Right lobe of liver (tissue), 6 donors: Measurements from ENCODE around the gene C13orf46. TPM values are rescaled to one million over a fixed set of nuclear protein-coding genes. Genes with fewer than 3 reads are reported as not detected.

ENCODE experiments used
- ATAC-seq, 4 donors: fragments of 200-7000 bp; cut with Tn5 transposase; one replicate each; pipeline ENCODE4 v1.9.1; 2020; ENCODE audit warnings: mild to moderate bottlenecking in 4 of 4, moderate library complexity in 4 of 4
- DNase-seq, 3 donors: peaks; one replicate each; pipeline ENCODE4 v3.0.0-alpha.2; 2020
- H3K27ac ChIP-seq, 3 donors: fragments of 200-600 bp; one replicate each; pipeline ENCODE4 v1.8.0; 2022
- H3K27me3 ChIP-seq, 2 donors: fragments of 200-600 bp; one replicate each; pipeline ENCODE4 v1.8.0; 2022
- H3K36me3 ChIP-seq, 4 donors: fragments of 200-600 bp; sonication (generic) in 1 of 4; one replicate each; pipeline versions ENCODE4 v1.5.1 to v1.8.0; 2017 to 2022; ENCODE audit warnings: control low read depth in 1 of 4
- H3K4me1 ChIP-seq, 4 donors: fragments of 200-600 bp; sonication (generic) in 1 of 4; one replicate each; pipeline versions ENCODE4 v1.5.1 to v1.8.0; 2017 to 2022; ENCODE audit warnings: control low read depth in 1 of 4
- H3K4me3 ChIP-seq, 3 donors: fragments of 200-600 bp; one replicate each; pipeline ENCODE4 v1.8.0; 2022
- H3K9me3 ChIP-seq, 4 donors: fragments of 200-600 bp; sonication (generic) in 1 of 4; one replicate each; pipeline versions ENCODE4 v1.5.1 to v1.8.0; 2017 to 2022; ENCODE audit warnings: control low read depth in 1 of 4
- POLR2A ChIP-seq: fragments of 450-650 bp; IDR thresholded peaks from one replicate; pipeline ENCODE4 v1.6.1; 2017; ENCODE audit warnings: antibody characterized with exemption, mild to moderate bottlenecking
- whole genome bisulfite sequencing: methylation state at CpG from one replicate; pipeline ENCODE4 v1.1.6; 2018; ENCODE audit warnings: low coverage, low lambda C conversion rate; ENCODE audit not compliant: insufficient coverage; ENCODE audit errors: missing lambda C conversion rate; 5-methylcytosine and 5-hydroxymethylcytosine counted together
- intact Hi-C, 2 donors: fragments of 100-400 bp; cut with DNase I; formaldehyde crosslinking; loops; one replicate each; pipeline versions ENCODE4 v1.11.2 to v1.14.1; 2022
- total RNA-seq, 6 experiments: library from RNA; depleted of rRNA in 2 of 6; stranded (reverse); fragments of >200 nt in 2 of 6; fragmentation: NEBNext Ultra II Directional in 3 of 6; extraction: Animal tissue kit (Norgen Biotek cat#: 25700) in 3 of 6; gene quantifications; one replicate each; pipeline versions ENCODE4 v1.1.0 to v1.2.4, GENCODE V29; 2016 to 2023
- TF ChIP-seq, protein P1 (sequence below), 4 donors: fragments of 200-600 bp in 3 of 4; fragments of 450-650 bp in 1 of 4; IDR thresholded peaks; one replicate each; pipeline versions ENCODE4 v1.5.1 to v1.8.0; 2016 to 2022; ENCODE audit warnings: antibody characterized with exemption in 4 of 4, mild to moderate bottlenecking in 2 of 4
- donor health status: DM: no; HTN: yes; CAD: no.
- donor health status: DM: no; HTN: no; CAD: no.
- donor health status: DM: no; HTN: no; CAD: no.
- donor health status: DM: no; HTN: yes; CAD: no.
- donor health status: DM: no; HTN: yes; CAD: no.

The C13orf46 gene
- total RNA-seq, 6 experiments from 2014 or later = 0.04 to 1.1 (median 0.60) TPM

DNA sequence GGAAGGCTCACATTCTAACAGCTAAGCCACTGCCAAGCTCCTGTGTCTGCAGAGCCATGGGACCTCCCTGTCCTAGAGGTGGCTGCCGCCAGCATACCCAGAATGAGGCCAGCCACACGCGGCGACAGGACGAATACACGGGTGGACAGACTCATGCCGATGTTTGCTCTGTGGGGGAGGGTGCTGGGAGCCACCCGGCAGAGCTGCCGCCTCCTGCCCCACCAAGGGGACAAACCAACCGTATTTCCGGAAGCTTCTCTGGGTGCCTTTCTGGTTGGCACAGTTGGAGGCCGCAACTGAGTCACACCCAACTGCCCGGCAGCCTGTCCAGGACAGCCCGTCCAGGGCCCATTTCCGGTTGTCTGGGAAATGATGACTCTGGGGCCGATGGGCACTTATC is 20.3 kb downstream of the C13orf46 start:
- Histone ChIP-seq H3K4me3 (no peak overlapping the region), H3K36me3 (no peaks in the 10 kb centered on the region), H3K27me3 (no peaks in the 10 kb centered on the region), H3K4me1 (peaks cover 0 to 9% (median 4%) of the 10 kb centered on the region in 4 donors), H3K9me3 (no peaks in the 10 kb centered on the region), H3K27ac (no peak overlapping the region)
- intact Hi-C loops = loop anchor here (2.0 to 5.0 kb wide), 2 partner anchors 269 to 271 kb away; no protein-coding TSS in a partner anchor
- ATAC-seq (no peak), DNase-seq (peak in 2 of 3 donors; percentile 15 to 39)
- no CpG with 5 or more reads among the region's 16 CpGs for WGBS
- no peak for TF ChIP-seq POLR2A
- TF ChIP-seq, protein P1, sequence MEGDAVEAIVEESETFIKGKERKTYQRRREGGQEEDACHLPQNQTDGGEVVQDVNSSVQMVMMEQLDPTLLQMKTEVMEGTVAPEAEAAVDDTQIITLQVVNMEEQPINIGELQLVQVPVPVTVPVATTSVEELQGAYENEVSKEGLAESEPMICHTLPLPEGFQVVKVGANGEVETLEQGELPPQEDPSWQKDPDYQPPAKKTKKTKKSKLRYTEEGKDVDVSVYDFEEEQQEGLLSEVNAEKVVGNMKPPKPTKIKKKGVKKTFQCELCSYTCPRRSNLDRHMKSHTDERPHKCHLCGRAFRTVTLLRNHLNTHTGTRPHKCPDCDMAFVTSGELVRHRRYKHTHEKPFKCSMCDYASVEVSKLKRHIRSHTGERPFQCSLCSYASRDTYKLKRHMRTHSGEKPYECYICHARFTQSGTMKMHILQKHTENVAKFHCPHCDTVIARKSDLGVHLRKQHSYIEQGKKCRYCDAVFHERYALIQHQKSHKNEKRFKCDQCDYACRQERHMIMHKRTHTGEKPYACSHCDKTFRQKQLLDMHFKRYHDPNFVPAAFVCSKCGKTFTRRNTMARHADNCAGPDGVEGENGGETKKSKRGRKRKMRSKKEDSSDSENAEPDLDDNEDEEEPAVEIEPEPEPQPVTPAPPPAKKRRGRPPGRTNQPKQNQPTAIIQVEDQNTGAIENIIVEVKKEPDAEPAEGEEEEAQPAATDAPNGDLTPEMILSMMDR (IDR thresholded peaks at IDR 0.05) = no peak

DNA sequence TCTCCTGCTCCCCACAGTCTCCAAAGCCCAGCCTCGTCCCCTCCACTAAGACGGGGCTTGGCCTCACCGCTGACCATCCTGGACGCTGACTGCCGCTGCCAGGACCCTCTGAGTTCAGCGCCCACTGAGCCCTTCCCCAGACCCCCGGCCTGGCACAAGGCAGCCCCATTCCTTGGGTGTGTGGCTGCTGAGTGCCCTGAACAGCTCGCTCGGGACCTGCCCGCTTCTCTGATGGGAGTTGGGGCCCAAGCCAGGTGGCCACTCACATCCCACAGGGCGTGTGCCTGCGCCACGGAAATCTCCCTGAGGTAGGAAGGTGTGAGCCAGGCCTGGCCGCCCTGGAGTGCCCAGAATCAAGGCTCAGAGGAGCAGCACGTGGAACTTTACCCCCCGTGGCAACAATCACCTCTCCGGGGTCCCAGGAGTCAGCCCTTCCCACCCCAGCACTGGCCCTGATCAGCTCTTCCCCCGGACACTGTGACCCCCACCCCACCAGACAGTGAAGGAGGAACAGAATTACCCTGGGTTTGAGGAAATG is 20.8 kb downstream of the C13orf46 start:
- H3K4me1 ChIP-seq = peaks cover 0 to 9% (median 4%) of the 10 kb centered on the region in 4 donors
- no peak overlapping the region for H3K4me3 ChIP-seq
- no peaks in the 10 kb centered on the region for H3K9me3 ChIP-seq
- H3K27me3 ChIP-seq = no peaks in the 10 kb centered on the region
- ATAC-seq = no peak
- intact Hi-C loops = loop anchor here (2.0 to 5.0 kb wide), 2 partner anchors 269 to 272 kb away; no protein-coding TSS in a partner anchor
- WGBS = 40% methylated on average over 1 of the region's 18 CpGs
- no peak overlapping the region for H3K27ac ChIP-seq
- H3K36me3 ChIP-seq = no peaks in the 10 kb centered on the region
- DNase-seq = peak in 2 of 3 donors; percentile 19 to 54
- TF ChIP-seq, protein P1 (IDR thresholded peaks at IDR 0.05) = no peak
- TF ChIP-seq POLR2A = no peak

DNA sequence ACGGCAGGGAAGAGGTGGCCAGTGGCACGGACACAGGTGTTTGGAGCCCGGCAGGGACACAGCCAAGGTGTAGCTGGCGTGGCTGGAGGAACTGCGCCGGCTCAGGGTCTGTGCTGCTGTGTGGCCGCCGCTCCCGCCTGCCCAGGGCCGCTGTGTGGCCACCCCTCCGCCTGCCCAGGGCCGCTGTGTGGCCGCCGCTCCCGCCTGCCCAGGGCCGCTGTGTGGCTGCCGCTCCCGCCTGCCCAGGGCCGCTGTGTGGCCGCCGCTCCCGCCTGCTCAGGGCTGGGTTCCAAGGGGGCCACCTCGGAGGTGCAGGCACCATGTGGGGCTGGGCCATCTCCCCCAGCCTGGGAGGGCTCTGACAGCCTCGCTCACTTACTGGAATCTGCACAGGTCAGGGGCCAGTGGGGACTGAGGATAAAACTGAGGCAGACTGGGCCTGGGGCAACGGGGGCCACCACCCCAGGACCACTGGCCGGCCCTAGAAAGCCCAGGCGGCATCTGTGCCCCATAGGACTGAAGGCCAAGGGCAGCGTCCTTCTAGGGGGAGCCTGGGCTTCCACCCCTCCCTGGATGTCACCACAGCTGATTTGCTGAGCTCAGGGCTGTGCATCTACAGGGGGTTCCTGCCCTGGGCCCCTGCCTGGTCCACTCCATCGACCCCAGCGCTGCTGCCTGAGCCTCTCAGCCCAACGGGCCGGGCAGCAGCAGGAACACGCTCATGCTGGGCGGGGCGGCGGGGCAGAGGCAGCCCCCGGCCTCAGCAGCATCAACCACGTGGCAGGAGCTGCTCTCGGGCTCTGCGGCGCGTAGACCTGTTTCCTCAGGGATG is 21.5 kb downstream of the C13orf46 start:
- TF ChIP-seq, protein P1 (IDR thresholded peaks at IDR 0.05) = no peak
- no peak for TF ChIP-seq POLR2A
- no peak overlapping the region for H3K27ac ChIP-seq
- H3K27me3 ChIP-seq = no peaks in the 10 kb centered on the region
- intact Hi-C loops = loop anchor here (2.0 to 5.0 kb wide), 2 partner anchors 270 to 272 kb away; no protein-coding TSS in a partner anchor
- H3K36me3 ChIP-seq = no peaks in the 10 kb centered on the region
- 40% methylated on average over 1 of the region's 42 CpGs for WGBS
- ATAC-seq = no peak
- peaks cover 0 to 9% (median 4%) of the 10 kb centered on the region in 4 donors for H3K4me1 ChIP-seq
- peak in 2 of 3 donors; percentile 18 to 46 for DNase-seq
- no peaks in the 10 kb centered on the region for H3K9me3 ChIP-seq
- H3K4me3 ChIP-seq = no peak overlapping the region

- intact Hi-C loops = loop anchor here in 1 of 2 donors (5.0 kb wide), 1 partner anchor 271 kb away; no protein-coding TSS in a partner anchor
- H3K4me1 ChIP-seq = peaks cover 0 to 9% (median 4%) of the 10 kb centered on the region in 4 donors
- WGBS = 61% methylated on average over 17 of the region's 42 CpGs
- peak; percentile 93 to 96 (median 95) for ATAC-seq
- DNase-seq = peak; percentile 87 to 92 (median 88)
- H3K9me3 ChIP-seq = no peaks in the 10 kb centered on the region
- no peaks in the 10 kb centered on the region for H3K36me3 ChIP-seq
- no peaks in the 10 kb centered on the region for H3K27me3 ChIP-seq
- H3K27ac ChIP-seq = peak overlapping the region in 1 of 3 donors; percentile 45
- H3K4me3 ChIP-seq = no peak overlapping the region
- TF ChIP-seq, protein P1 (IDR thresholded peaks at IDR 0.05) = peak; percentile 77 to 89 (median 80)
- no peak for TF ChIP-seq POLR2A
Measured at GRCh38 chr13:113951246-113951999, 22.5 kb downstream of the C13orf46 start.
